PFSK-1 (cell line): ENCODE results near the gene IQCM.

Source experiments
- POLR2AphosphoS5 ChIP-seq: IDR thresholded peaks from 2 replicates; pipeline ENCODE4 v1.6.1; 2012; ENCODE audit warnings: low read depth, mild to moderate bottlenecking, control low read depth, low read length, moderate library complexity
- SIN3A ChIP-seq: IDR thresholded peaks from 2 replicates; pipeline ENCODE4 v1.6.1; 2012; ENCODE audit warnings: mild to moderate bottlenecking, low read length, moderate library complexity, borderline replicate concordance; ENCODE audit not compliant: insufficient read depth
- TAF1 ChIP-seq: IDR thresholded peaks from 2 replicates; pipeline ENCODE4 v1.6.1; 2012; ENCODE audit warnings: low read length, control low read depth, borderline replicate concordance; ENCODE audit not compliant: insufficient read depth
- TF ChIP-seq, protein P1 (sequence below), 2 experiments: IDR thresholded peaks; 2 replicates each; pipeline versions ENCODE4 v1.6.1 to v1.8.0; 2011 to 2012; ENCODE audit warnings: low read depth in 2 of 2, low read length in 2 of 2, control low read depth in 1 of 2, inconsistent platforms in 1 of 2, mild to moderate bottlenecking in 1 of 2, moderate library complexity in 1 of 2; ENCODE audit not compliant: insufficient read depth in 1 of 2

DNA sequence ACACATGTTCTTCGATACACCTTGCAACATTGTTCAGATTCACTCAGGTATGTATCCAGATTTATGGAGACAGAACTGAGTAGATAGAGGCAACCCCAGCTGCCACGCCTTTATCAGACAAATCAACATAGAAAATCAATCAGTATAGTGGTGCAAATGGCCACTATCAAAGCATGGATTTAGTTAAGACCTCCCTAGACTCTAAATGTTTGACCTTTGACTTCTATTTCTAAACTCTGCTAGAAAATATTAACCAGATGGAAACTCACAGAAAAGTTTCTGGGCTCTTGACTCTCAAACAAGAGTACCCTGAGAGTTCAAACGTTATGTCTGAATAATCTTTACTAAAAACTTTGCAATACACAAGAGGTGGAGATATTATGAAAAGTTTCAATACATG is 411.5 kb downstream of the IQCM start:
- TF ChIP-seq, protein P1, sequence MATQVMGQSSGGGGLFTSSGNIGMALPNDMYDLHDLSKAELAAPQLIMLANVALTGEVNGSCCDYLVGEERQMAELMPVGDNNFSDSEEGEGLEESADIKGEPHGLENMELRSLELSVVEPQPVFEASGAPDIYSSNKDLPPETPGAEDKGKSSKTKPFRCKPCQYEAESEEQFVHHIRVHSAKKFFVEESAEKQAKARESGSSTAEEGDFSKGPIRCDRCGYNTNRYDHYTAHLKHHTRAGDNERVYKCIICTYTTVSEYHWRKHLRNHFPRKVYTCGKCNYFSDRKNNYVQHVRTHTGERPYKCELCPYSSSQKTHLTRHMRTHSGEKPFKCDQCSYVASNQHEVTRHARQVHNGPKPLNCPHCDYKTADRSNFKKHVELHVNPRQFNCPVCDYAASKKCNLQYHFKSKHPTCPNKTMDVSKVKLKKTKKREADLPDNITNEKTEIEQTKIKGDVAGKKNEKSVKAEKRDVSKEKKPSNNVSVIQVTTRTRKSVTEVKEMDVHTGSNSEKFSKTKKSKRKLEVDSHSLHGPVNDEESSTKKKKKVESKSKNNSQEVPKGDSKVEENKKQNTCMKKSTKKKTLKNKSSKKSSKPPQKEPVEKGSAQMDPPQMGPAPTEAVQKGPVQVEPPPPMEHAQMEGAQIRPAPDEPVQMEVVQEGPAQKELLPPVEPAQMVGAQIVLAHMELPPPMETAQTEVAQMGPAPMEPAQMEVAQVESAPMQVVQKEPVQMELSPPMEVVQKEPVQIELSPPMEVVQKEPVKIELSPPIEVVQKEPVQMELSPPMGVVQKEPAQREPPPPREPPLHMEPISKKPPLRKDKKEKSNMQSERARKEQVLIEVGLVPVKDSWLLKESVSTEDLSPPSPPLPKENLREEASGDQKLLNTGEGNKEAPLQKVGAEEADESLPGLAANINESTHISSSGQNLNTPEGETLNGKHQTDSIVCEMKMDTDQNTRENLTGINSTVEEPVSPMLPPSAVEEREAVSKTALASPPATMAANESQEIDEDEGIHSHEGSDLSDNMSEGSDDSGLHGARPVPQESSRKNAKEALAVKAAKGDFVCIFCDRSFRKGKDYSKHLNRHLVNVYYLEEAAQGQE (IDR thresholded peaks at IDR 0.05; ENCODE audit: insufficient read depth in 1 of 2, low read depth in 2 of 2, low read length in 2 of 2), result no peak
- no peak for TF ChIP-seq SIN3A
- no peak for TF ChIP-seq POLR2AphosphoS5
- TF ChIP-seq TAF1, result no peak
